Kidney epithelial cell (primary cell): ENCODE results near the gene ITPRID2. TPM values are rescaled to one million over a fixed set of nuclear protein-coding genes. Genes with fewer than 3 reads are reported as not detected.

Experiments used
- DNase-seq: peaks from one replicate; pipeline ENCODE4 v3.0.0-alpha.2; 2010; ENCODE audit warnings: low read depth
- H3K27me3 ChIP-seq: 2 replicates; pipeline ENCODE4 v1.6.0; 2011; ENCODE audit warnings: low read length; ENCODE audit not compliant: control insufficient read depth, insufficient read depth
- H3K36me3 ChIP-seq: 2 replicates; pipeline ENCODE4 v1.5.1; 2011; ENCODE audit warnings: low read length; ENCODE audit not compliant: control insufficient read depth, insufficient read depth
- H3K4me3 ChIP-seq: 2 replicates; pipeline ENCODE4 v1.5.1; 2011; ENCODE audit warnings: low read depth, mild to moderate bottlenecking, control low read depth, low read length
- total RNA-seq: library from RNA; depleted of rRNA; stranded (reverse); fragments of >200 nt; gene quantifications from 2 replicates; pipeline ENCODE4 v1.2.3, GENCODE V29; 2015
- TF ChIP-seq, protein P1 (sequence below): IDR thresholded peaks from 2 replicates; pipeline ENCODE4 v1.5.1; 2011; ENCODE audit warnings: mild to moderate bottlenecking, moderate library complexity, low read length, control low read depth, inconsistent platforms; ENCODE audit not compliant: insufficient read depth, poor library complexity, severe bottlenecking

Gene ITPRID2
- total RNA-seq, 1 donor from 2014 or later: 60.2 TPM

DNA sequence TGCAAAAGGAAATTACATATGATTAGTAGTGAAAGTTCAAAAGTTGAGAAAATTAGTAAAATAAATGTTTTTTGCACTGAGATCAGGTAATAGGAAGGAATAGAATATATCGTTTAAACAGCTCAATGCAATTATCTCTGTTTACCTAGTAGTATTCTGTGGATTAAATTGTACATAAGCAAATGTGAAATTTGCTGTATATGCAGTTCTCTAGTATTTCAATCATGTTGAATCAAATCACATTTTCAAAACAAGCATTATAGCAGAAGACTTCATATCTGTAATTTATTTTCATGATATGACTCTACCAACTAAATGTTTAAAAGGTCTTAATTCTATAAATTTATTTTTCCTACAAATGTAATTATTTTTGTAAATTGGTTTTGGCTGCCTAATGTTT lies 31.6 kb downstream of the ITPRID2 start:
- no peak overlapping the region for H3K4me3 ChIP-seq
- no peak for DNase-seq
- H3K36me3 ChIP-seq: peaks cover 2% of the 10 kb centered on the region
- H3K27me3 ChIP-seq: no peaks in the 10 kb centered on the region
- TF ChIP-seq, protein P1, sequence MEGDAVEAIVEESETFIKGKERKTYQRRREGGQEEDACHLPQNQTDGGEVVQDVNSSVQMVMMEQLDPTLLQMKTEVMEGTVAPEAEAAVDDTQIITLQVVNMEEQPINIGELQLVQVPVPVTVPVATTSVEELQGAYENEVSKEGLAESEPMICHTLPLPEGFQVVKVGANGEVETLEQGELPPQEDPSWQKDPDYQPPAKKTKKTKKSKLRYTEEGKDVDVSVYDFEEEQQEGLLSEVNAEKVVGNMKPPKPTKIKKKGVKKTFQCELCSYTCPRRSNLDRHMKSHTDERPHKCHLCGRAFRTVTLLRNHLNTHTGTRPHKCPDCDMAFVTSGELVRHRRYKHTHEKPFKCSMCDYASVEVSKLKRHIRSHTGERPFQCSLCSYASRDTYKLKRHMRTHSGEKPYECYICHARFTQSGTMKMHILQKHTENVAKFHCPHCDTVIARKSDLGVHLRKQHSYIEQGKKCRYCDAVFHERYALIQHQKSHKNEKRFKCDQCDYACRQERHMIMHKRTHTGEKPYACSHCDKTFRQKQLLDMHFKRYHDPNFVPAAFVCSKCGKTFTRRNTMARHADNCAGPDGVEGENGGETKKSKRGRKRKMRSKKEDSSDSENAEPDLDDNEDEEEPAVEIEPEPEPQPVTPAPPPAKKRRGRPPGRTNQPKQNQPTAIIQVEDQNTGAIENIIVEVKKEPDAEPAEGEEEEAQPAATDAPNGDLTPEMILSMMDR: no peak

GRCh38 chr2:181924336-181924735 lies 32.8 kb downstream of the ITPRID2 start:
- TF ChIP-seq, protein P1: no peak
- H3K27me3 ChIP-seq: no peaks in the 10 kb centered on the region
- peaks cover 2% of the 10 kb centered on the region for H3K36me3 ChIP-seq
- H3K4me3 ChIP-seq: no peak overlapping the region
- no peak for DNase-seq

- TF ChIP-seq, protein P1: no peak
- DNase-seq: no peak
These were observed 43.2 kb downstream of the ITPRID2 start for GRCh38 chr2:181934694-181935093.

GRCh38 chr2:181937473-181937872 lies 45.9 kb downstream of the ITPRID2 start:
- Histone ChIP-seq H3K36me3 (no peaks in the 10 kb centered on the region), H3K4me3 (no peak overlapping the region), H3K27me3 (no peaks in the 10 kb centered on the region)
- TF ChIP-seq, protein P1: no peak
- no peak for DNase-seq

More at GRCh38 chr2:181934694-181935093, 43.2 kb downstream of the ITPRID2 start:
- no peak overlapping the region for H3K4me3 ChIP-seq
- H3K36me3 ChIP-seq: no peaks in the 10 kb centered on the region
- no peaks in the 10 kb centered on the region for H3K27me3 ChIP-seq

GRCh38 chr2:181943411-181944124 lies 52.0 kb downstream of the ITPRID2 start:
- DNase-seq: no peak

More at GRCh38 chr2:181943411-181944124, 52.0 kb downstream of the ITPRID2 start:
- H3K4me3 ChIP-seq: no peak overlapping the region
- no peaks in the 10 kb centered on the region for H3K36me3 ChIP-seq
- H3K27me3 ChIP-seq: no peaks in the 10 kb centered on the region
- TF ChIP-seq, protein P1: no peak
